GM12891 (cell line): Measurements from ENCODE around the gene MYO1D.

ENCODE experiments used
- DNase-seq: peaks from one replicate; pipeline ENCODE4 v3.0.0; 2011; ENCODE audit warnings: low spot score; ENCODE audit not compliant: insufficient read length
- FAIRE-seq: peaks from 2 replicates; lab custom pipeline; 2011; peaks lifted over from hg19 to GRCh38; lab: Jason Lieb, UNC
- PAX5 ChIP-seq: IDR thresholded peaks from 2 replicates; pipeline ENCODE4 v1.6.1; 2011; ENCODE audit warnings: low read length, moderate library complexity, mild to moderate bottlenecking; ENCODE audit not compliant: insufficient read depth, severe bottlenecking
- POLR2A ChIP-seq: IDR thresholded peaks from 2 replicates; pipeline ENCODE4 v1.6.1; 2011; ENCODE audit warnings: low read depth, low read length, control low read depth
- POLR2AphosphoS5 ChIP-seq: IDR thresholded peaks from 2 replicates; pipeline ENCODE4 v1.6.1; 2011; ENCODE audit warnings: low read depth, low read length, control low read depth
- POU2F2 ChIP-seq: IDR thresholded peaks from 2 replicates; pipeline ENCODE4 v1.6.1; 2011; ENCODE audit warnings: low read depth, mild to moderate bottlenecking, control low read depth, low read length, moderate library complexity
- SPI1 ChIP-seq: IDR thresholded peaks from 2 replicates; pipeline ENCODE4 v1.6.1; 2011; ENCODE audit warnings: low read depth, low read length, control low read depth
- TAF1 ChIP-seq: IDR thresholded peaks from 2 replicates; pipeline ENCODE4 v1.6.1; 2011; ENCODE audit warnings: low read depth, low read length, control low read depth

Gene MYO1D

DNA sequence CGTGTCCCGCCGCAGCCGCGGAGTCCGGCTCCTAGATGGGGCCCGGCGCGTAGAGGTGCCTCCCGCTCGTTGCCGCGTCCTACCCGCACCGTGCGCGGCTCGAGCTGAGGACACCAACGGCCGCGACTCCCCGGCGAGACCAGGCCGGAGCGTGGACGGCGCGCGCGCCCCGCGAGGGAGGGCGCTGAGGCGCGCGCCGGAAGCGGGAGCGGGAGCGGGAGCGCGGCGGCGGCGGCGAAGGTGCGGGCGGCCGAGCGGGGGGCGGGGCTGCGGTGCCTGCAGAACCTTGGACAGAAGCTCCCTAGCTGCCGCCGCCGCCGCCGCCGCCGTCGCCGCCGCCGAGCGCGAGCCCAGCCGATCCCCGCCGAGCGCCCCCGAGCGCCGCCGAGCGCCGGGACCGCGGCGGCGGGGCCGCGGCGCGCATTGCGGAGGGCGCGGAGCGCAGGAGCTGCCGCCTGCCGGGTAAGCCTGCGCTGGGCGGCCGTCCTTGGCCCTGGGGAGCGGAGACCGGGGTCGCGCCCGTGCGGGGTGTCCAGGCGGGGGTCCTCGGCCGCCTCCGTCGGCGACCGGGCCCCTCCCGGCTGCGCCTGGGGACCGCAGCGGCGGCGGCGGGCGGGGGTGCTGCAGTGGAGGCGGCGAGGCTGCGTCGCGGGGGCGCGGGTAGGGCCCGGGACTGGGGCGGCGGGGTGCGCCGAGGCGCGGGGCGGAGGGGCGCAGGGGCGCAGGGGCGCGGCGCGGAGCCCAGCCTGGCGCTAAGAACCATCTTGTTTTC lies 390.0 kb downstream of the MYO1D start, which contains the start of gene CDK5R1:
Gene CDK5R1 (plus strand): TSS at position 293 of the 772 bp plus-strand sequence. CDS start 628 bp downstream, outside the sequence.
- TF ChIP-seq POLR2AphosphoS5 (peak; percentile 59; the same call in 1 of the 2 replicates), SPI1 (no peak)
- DNase-seq (peak; percentile 73), FAIRE-seq (no peak)

DNA sequence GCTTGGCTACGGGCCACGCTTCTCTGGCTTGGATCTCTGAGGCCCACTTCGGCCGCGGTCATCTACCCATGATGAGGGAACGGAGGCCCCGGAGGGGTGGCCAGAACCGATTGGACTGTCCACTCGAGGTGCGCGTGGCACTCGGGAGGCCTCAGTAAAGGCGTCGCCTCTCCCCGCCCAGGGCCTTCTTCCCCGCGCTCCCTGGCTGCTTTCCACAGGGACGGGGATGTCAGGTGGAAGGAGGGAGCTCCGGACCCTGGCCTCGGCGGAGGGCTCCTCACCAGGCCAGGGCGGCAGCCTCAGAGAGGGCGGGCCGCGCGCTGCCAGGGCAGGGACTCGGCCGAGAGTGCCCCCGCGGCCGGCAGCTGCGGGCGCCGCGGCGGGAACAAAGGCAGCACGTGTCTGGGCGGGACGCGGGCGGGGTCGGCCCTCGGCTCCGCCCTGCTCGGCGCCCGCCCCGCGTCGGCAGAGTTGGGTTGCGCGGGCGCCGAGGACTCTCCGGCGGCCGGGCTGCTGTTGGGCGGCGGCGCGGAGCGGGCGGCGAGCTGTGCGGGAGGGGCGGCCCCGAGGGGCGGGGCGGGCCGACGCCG lies 390.7 kb downstream of the MYO1D start:
- DNase-seq (peak; percentile 76), FAIRE-seq (peak; percentile 90)
- TF ChIP-seq POLR2A: no peak
- no peak for TF ChIP-seq PAX5
- peak; percentile 11; the same call in 1 of the 2 replicates for TF ChIP-seq TAF1
- no peak for TF ChIP-seq POLR2AphosphoS5
- TF ChIP-seq SPI1: no peak
- no peak for TF ChIP-seq POU2F2

- DNase-seq: no peak
- FAIRE-seq: peak; percentile 56
- TF ChIP-seq POLR2AphosphoS5 (no peak), PAX5 (no peak), POLR2A (no peak; the same call in 1 of the 2 replicates), TAF1 (no peak), SPI1 (no peak), POU2F2 (no peak)
These were observed 391.4 kb downstream of the MYO1D start for GRCh38 chr17:32485261-32486110.

- DNase-seq (no peak), FAIRE-seq (no peak)
- TF ChIP-seq PAX5: no peak
- no peak for TF ChIP-seq SPI1
- no peak for TF ChIP-seq POLR2AphosphoS5
- no peak for TF ChIP-seq POLR2A
- TF ChIP-seq TAF1: no peak
- no peak for TF ChIP-seq POU2F2
These were observed 392.3 kb downstream of the MYO1D start for GRCh38 chr17:32484628-32485027.

GRCh38 chr17:32484041-32484461 lies 392.9 kb downstream of the MYO1D start:
- FAIRE-seq (no peak), DNase-seq (no peak)
- TF ChIP-seq POU2F2: no peak
- no peak for TF ChIP-seq POLR2A
- TF ChIP-seq POLR2AphosphoS5: peak; percentile 36; the same call in 1 of the 2 replicates

GRCh38 chr17:32483451-32484019 lies 393.4 kb downstream of the MYO1D start:
- TF ChIP-seq POLR2A (no peak), POU2F2 (peak; percentile 37; the same call in 1 of the 2 replicates), TAF1 (no peak), SPI1 (peak; percentile 33; the same call in 1 of the 2 replicates)
- FAIRE-seq: peak; percentile 91
- no peak for DNase-seq

- FAIRE-seq: peak; percentile 55
- DNase-seq: no peak
- TF ChIP-seq POLR2AphosphoS5: 0 out of 2 replicates have a peak, but pooled peaks have one; percentile 19
- peak; percentile 25; the same call in 1 of the 2 replicates for TF ChIP-seq POLR2A
- TF ChIP-seq POU2F2: no peak
- TF ChIP-seq TAF1: no peak
- TF ChIP-seq SPI1: peak; percentile 60
- TF ChIP-seq PAX5: no peak
These were observed 394.2 kb downstream of the MYO1D start for GRCh38 chr17:32482568-32483320.

DNA sequence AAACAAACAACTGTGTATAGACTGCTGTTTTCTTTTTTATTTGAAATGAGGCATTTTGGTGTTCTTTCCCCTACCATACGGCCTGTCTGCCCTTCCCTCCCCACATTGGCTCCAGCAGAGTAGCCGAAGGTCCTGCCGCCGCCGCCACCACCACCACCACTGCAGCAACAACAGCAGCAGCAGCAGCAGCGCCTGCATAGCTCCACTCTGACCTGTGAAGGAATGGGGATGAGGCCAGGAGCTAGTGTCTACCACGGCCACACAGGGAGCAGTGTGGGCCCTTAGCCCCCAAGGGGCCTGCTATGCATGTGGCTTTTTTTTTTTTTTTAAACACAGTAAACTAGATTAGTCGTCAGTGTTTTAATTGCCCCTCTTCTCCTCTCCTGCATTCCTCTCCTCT lies 395.7 kb downstream of the MYO1D start:
- TF ChIP-seq POLR2AphosphoS5: no peak
- no peak for TF ChIP-seq TAF1
- TF ChIP-seq POU2F2: no peak
- no peak for TF ChIP-seq PAX5
- TF ChIP-seq POLR2A: no peak
- TF ChIP-seq SPI1: no peak
- DNase-seq (no peak), FAIRE-seq (no peak)
